SKM-1 treated with dmso at 0.1 percent for 144 hours (cell line): ENCODE results near the gene KCNN1.
"Not testable (repeated sequence)": the region's sequence is repeated elsewhere in the genome, so short reads cannot be mapped to it uniquely, and the experiment has no call there.

ENCODE experiments used
- DNase-seq: peaks from one replicate; lab custom pipeline; 2025; ENCODE audit not compliant: unreplicated experiment; lab: John Stamatoyannopoulos, UW

The KCNN1 gene

GRCh38 chr19:17999684-18000479 lies 33.0 kb downstream of the KCNN1 start:
- no peak for DNase-seq

- DNase-seq: no peak
Measured at GRCh38 chr19:18000480-18000914, 33.6 kb downstream of the KCNN1 start.

- peak; percentile 50 for DNase-seq
Measured at GRCh38 chr19:18000915-18001776, 34.2 kb downstream of the KCNN1 start.

GRCh38 chr19:18001777-18002345 lies 35.0 kb downstream of the KCNN1 start:
- DNase-seq: no peak

- peak; percentile 79 for DNase-seq
Measured at GRCh38 chr19:18002347-18002850, 35.5 kb downstream of the KCNN1 start.

GRCh38 chr19:18005750-18006149 lies 38.8 kb downstream of the KCNN1 start:
- DNase-seq: not testable (repeated sequence)

GRCh38 chr19:18007044-18007916 lies 40.4 kb downstream of the KCNN1 start:
- peak; percentile 47 for DNase-seq

- DNase-seq: no peak
Measured at GRCh38 chr19:18007917-18008673, 41.2 kb downstream of the KCNN1 start, which contains the start of gene ARRDC2. Gene ARRDC2 (plus strand): TSS chr19:18008170. CDS start chr19:18008311, 141 bp downstream.

GRCh38 chr19:18008814-18009213 lies 41.9 kb downstream of the KCNN1 start:
- no peak for DNase-seq

- no peak for DNase-seq
Measured at GRCh38 chr19:18009412-18010066, 42.6 kb downstream of the KCNN1 start.

- DNase-seq: no peak
Measured at GRCh38 chr19:18010149-18010548, 43.2 kb downstream of the KCNN1 start.

GRCh38 chr19:18013210-18014111 lies 46.6 kb downstream of the KCNN1 start:
- DNase-seq: no peak

GRCh38 chr19:18014197-18014596 lies 47.3 kb downstream of the KCNN1 start:
- DNase-seq: no peak

- DNase-seq: no peak
Measured at GRCh38 chr19:18016209-18016910, 49.5 kb downstream of the KCNN1 start.

GRCh38 chr19:18017275-18018083 lies 50.6 kb downstream of the KCNN1 start:
- DNase-seq: no peak

- no peak for DNase-seq
Measured at GRCh38 chr19:18020212-18021085, 53.5 kb downstream of the KCNN1 start.
